GM15510 (cell line): Measurements from ENCODE around the gene SORBS1.

Experiments
- POLR2A ChIP-seq: IDR thresholded peaks from 3 replicates; pipeline ENCODE4 v1.6.1; 2011; ENCODE audit warnings: borderline replicate concordance; ENCODE audit not compliant: insufficient read length; ENCODE audit errors: extremely low read depth

Gene SORBS1

DNA sequence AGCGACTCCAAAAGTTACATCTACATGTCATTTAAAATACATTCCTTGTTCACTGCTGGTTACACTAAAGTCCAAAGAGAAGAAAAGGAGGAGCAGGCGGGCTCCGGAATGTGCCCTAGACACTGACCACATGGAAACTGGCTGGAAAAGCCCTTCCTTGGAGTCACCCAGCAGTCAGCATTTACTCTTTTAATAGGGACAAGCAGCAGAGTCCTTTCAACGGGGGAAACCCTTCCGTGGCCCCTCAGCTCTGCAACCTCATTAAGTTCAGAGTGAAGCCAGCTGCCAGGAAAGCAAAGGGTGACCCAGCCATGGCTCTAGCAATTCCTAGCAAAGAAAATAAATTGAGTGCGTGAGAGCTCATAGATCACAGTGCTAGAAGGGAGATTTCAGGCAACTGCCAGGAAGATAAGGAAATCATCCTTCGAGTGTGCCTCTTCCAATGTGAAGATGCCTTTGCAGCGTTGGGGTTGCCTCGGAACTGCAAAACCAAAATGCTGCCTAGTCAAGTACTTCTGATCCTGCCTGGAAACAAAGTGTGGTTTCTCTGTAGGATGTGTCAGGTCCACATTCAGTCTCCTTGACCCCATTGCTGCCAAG lies 101.6 kb downstream of the SORBS1 start:
- no peak for TF ChIP-seq POLR2A

DNA sequence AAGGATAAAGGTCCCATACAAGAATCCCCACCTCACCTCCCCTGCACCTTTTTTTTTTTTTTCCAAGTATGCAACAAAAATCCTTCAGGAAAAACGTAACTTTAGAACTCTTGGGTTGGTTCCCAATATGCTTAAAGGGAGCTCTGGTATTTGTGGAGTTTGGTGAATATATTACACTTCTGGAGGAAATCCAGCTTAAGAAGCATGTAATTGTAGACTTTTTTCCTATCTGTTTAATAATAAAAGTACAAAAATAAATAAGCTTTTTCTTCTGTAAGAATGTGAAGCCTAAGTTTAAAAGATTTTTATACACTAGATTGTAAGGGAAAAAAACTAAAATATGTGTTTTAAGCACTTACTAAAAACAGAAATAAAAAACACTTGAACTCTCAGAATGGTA lies 102.3 kb downstream of the SORBS1 start:
- no peak for TF ChIP-seq POLR2A

DNA sequence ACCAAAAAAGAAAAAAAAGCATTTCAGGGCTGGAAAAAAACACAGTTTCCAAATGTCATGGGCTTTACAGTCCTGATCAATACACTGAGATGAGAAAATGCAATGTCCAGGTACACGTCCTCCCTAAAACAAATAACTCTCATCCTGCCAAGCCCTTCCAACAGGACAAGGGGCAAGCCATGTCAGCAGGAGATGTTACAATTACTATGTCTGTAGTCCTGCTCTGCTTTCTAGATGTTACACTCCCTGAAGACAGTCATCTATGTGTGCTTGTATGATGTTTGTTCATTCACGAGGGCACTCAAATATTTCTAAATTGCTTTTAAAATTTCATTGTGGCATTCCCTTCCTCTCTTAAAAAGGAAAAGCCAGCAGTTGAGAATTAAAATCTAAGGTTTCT lies 103.2 kb downstream of the SORBS1 start:
- TF ChIP-seq POLR2A: no peak

DNA sequence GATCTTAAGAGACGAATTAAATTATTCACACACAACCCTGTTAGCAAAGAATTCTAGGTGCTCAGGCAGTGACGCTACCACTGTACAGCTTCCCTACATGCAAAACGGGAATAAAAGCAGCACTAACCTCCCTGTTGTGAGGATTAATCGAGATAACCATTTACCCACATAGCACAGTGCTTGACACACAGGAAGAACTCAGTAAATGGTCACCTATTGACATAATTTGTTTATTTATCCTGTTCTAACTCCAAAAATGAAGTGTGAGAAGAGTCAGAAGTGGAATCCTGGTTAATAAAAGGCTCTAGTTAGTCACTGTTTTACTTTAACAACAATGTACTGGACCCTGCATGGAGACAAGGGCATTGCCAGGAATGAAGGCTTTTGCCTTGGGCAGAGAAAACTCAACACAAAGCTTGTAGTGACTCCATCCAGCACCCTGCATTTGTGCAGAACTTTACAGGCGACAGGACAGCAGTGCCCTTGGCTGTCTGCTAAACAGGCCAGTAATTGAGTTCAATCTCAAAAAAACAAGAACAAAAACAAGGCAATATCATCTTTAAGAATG lies 103.8 kb downstream of the SORBS1 start:
- no peak for TF ChIP-seq POLR2A

DNA sequence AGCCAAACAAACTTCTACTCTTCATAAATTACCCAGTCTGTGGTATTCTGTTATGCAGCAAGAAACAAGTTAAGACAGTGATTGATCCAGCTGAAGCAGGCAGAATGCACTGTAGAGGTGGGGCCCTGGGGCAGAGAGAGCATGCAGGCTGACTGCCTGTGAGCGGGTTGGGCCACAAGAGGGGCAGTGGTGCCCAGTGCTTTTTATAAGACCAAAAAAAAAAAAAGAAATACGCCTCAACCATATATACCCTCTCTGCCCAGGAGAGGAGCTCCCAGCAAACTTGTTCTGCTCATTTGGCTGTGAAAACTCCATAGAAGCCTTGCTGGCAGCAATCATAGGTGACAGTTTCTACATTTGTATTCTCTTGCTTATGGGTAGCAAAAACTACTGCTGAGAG lies 104.7 kb downstream of the SORBS1 start:
- TF ChIP-seq POLR2A: no peak

DNA sequence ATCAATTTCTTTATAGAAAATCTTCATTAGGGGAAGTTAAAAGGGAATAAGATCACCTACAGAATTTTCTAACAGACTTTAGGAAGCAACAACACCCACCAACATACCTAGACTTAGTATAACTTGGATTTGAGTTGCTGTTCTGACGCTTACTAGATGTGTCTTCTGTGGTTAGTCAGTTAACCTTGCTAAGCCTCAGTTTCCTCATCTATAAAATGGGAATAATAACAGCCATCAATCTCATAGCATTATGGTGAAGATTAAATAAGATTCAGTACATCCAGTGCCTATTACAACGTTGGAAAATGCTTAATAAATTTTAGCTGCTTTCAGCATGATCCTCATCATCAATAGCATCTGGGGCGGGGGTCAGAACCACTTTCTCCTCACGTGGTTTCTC lies 106.2 kb downstream of the SORBS1 start:
- no peak for TF ChIP-seq POLR2A

DNA sequence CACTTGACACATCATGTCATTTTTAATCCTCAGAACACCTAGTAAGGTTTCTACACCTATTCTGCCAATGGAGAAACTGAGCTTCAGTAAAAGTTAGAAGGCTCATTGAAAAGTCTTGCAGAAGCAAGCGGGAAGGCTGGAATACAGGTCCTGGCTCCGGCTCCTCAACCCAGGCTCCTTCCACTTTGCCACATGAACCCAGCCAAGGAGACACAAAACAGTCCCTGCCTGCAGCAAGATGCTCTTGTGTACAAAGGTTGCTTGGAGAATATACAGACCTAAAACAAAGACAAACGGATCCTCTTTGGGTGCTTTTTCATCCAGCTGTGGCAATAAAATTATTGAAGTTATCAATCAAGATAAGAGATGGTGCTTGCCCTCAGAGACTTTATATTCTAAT lies 106.8 kb downstream of the SORBS1 start:
- no peak for TF ChIP-seq POLR2A

DNA sequence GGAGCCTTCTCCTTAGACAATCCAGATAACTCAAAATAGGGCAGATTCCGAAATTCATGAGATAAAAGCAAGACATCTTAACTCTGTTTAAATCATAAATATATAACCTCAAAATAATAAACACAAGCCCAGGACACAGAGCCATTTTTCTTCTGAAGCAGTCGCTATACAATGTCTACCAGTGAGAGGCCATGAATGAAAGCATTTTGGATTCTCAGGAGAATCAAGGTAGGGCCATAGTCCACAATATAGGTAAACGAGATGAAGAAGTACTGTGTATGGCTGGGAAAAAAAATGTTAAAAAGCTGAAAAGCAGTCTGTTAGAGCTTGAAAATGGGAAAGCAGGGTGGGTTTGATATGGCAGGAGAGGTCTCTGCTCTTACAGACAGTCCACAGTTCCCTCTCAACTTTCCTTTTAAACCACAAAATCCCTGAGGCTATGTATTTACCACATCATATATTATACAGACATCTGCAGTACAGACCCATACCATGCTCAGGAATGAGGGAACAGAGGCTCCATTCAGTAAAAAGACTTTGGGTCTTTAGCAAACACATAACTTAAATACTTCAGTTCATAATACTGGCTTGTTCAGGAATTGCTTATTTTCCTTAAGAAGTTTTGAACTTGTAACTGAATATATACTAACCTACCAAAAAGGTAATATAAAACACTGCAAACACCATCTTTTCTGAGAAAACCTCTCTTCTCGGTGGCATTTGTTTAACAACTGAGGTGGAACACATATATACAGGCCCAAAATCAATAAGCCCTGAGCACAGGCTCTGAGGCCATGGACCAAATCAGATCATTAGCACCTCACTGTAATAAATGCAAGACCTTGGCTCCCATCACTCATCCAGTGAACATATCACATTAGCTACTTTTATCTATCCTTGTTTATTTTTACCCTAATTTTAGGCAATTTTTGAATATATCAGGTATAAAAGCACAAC lies 109.3 kb downstream of the SORBS1 start:
- no peak for TF ChIP-seq POLR2A

DNA sequence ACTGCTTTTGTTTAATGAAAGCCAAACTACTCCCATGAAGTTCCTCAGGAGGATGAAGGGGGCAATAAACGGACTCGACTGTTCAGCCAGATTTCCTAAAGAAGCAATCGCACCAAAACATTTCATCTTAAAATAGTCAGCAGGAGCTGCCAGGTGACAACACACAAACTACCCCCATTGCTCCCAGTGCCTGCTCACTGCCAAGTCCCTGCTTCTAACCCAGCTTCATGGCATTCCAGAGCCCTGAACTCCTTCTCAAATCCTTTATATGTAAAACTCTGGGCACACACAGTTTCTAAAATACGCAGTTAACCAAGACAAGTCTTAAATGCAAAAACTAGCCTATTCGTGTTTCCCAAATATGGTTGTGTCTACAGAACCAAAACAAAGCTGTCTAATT lies 110.0 kb downstream of the SORBS1 start:
- no peak for TF ChIP-seq POLR2A

DNA sequence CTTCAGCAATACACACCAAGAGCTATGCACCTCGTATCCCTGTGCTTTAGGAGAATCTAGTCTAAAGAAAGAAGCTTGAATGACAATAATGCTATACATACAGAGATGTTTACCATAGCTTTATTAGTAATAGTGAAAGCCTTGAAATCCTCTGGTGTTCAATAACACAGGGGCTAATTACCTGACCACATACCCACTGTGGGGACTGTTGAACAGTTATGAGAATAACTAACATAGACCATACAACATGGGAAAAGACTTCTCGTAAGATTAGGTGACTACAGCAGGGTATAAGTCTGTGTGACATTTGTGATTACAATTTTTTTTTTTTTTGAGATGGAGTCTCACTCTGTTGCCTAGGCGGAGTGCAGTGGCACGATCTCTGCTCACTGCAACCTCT lies 111.0 kb downstream of the SORBS1 start:
- no peak for TF ChIP-seq POLR2A

DNA sequence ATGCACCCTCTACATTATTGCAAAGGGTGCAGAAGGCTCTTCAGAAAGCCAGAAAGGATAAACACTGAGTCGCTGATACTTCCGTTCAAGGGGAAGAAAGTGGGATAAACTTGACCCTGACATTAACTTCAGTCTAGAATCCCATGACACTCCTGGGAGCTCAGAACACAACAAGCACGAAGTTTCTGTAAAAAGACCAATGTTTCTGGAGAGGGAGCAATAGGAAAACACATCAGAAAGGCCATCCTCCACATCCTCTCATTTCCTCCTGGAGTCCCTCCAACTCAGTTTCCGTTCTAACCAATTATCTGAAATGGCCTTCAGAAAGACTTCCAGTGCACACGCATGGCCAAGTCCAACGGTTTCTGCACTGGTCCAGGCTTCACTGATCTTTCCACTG lies 113.5 kb downstream of the SORBS1 start:
- no peak for TF ChIP-seq POLR2A

DNA sequence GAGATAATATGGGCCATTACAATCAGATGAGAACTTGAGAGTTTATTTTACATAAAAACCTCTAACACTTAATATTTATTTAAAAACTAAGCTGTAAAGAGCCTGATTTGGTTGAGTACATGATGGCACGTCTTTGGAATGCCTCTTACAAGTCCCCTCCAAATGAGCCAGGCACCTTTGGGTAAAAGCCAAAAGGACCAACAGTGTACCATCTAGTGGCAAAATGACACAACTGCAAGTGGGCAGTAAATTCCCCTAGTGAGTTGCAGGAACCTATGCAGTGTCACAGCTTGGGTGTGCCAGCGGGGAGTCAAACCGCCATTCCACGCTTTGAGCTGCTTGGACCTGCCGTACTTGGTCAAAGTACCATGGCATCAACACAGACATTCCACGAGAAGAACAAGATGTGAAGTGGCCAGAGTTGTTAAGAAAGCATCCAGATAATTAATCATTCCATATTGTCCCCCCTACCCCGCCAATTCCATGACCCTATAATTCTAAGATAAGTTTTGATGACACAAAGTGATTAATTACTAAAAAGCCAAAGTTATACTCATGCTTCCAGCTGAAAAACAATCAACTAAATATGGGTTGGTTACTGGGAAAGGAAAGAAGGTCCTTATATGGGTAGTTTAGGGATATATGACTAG lies 115.2 kb downstream of the SORBS1 start:
- TF ChIP-seq POLR2A: no peak

DNA sequence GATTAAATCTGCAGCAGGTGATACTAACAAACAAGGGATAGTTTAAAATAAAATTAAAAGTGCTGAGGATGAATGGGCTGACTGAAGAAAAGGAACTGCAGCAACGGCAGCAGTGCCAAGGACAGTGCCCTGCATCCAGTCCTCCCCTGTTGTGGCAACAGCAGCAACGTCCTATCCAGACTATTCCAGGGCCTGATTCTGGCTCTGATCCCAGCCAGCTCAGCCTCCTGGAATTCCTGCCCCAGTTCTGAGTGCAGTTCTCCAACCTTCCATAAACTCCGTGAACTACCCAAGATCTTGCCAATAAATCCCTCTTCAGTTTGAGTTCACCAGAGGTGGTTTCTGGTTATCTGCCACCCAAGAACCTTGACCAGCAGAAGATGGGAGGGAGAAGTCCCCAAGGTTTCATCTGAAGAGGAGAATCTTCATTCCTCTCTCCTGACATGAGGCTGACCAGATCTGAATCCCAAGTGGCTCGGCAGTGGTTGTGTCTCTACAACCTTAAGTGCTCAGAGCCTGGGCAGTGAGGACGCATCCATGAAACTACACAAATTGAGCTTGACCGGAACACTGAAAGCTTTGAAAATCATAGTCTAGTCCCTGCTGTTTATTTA lies 115.8 kb downstream of the SORBS1 start:
- TF ChIP-seq POLR2A: no peak

DNA sequence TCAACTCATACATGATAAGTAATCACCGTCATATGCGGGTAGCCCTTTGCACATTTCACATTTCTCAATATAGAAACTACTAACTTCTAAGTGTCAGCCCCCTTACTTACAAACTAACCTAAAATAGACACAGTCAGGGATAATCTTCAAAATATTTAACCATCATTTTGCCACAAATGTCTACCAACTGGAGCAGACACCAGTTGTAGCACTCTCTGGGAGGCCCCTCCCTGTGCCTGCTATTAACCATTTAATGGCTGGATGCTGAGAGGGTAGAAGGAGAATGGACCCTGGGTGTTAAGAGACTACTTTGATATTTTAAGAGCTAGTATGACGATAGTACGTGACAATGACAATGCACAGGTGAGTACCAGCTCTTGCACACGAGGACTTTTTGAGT lies 116.4 kb downstream of the SORBS1 start:
- TF ChIP-seq POLR2A: no peak

DNA sequence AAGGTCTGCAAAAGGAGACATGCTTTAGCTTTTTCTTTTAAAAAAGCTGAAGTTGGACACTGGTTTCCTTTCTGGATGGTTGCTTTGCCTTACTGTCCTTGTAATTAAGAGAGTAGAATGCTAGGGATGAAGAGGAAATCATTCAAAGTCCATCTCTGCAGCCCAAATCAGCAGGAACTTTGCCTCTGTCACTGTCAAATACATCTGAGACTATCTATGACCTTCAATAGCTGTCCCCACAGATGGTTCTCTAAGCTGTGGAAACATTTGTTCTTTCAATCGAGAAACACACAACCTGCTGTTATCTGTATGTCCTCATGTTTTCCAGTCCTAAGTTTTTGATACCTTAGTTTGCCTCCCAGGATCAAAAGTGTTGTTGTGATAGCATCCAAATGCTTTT lies 117.5 kb downstream of the SORBS1 start:
- no peak for TF ChIP-seq POLR2A
